HEK293T (cell line): ENCODE measurements around the gene CRHR1.

Experiments
- CTCF ChIA-PET: fragments of 350-600 bp; formaldehyde crosslinking; extraction: SDS; loops from one replicate; lab custom pipeline; 2021; ENCODE audit warnings: antibody characterized with exemption, inconsistent platforms; lab: Yijun Ruan, JAX
- POLR2A ChIA-PET: fragments of 350-600 bp; formaldehyde crosslinking; extraction: SDS; loops from one replicate; lab custom pipeline; 2020; ENCODE audit warnings: antibody characterized with exemption, inconsistent platforms; lab: Yijun Ruan, JAX
- DNase-seq: peaks from one replicate; pipeline ENCODE4 v3.0.0; 2012; ENCODE audit warnings: mixed read lengths; ENCODE audit errors: extremely low spot score
- ARNT ChIP-seq: fragments of 450-650 bp; IDR thresholded peaks from 2 replicates; pipeline ENCODE4 v1.6.1; 2017; ENCODE audit warnings: mild to moderate bottlenecking
- BHLHE40 ChIP-seq: fragments of 450-650 bp; IDR thresholded peaks from 2 replicates; pipeline ENCODE4 v1.6.1; 2016; ENCODE audit warnings: mild to moderate bottlenecking, moderate library complexity, borderline replicate concordance
- CTBP1 ChIP-seq: fragments of 450-650 bp; IDR thresholded peaks from 2 replicates; pipeline ENCODE4 v1.6.1; 2016; ENCODE audit warnings: borderline replicate concordance
- ELF4 ChIP-seq: fragments of 450-650 bp; IDR thresholded peaks from 2 replicates; pipeline ENCODE4 v1.6.1; 2017; ENCODE audit warnings: antibody characterized with exemption
- FOXA1 ChIP-seq: fragments of 450-650 bp; IDR thresholded peaks from 2 replicates; pipeline ENCODE4 v1.6.1; 2016; ENCODE audit warnings: mild to moderate bottlenecking
- FOXK2 ChIP-seq: fragments of 450-650 bp; IDR thresholded peaks from 2 replicates; pipeline ENCODE4 v1.6.1; 2016; ENCODE audit warnings: mild to moderate bottlenecking
- FOXM1 ChIP-seq: fragments of 450-650 bp; IDR thresholded peaks from 2 replicates; pipeline ENCODE4 v1.6.1; 2017; ENCODE audit warnings: mild to moderate bottlenecking, borderline replicate concordance
- HDGF ChIP-seq: fragments of 450-650 bp; IDR thresholded peaks from 2 replicates; pipeline ENCODE4 v1.6.1; 2017; ENCODE audit warnings: antibody characterized with exemption, borderline replicate concordance
- L3MBTL2 ChIP-seq: fragments of 450-650 bp; conservative IDR thresholded peaks from 2 replicates; pipeline ENCODE4 v1.6.1; 2016; ENCODE audit warnings: mild to moderate bottlenecking
- LEF1 ChIP-seq: fragments of 450-650 bp; IDR thresholded peaks from 2 replicates; pipeline ENCODE4 v1.6.1; 2017; ENCODE audit warnings: mild to moderate bottlenecking, borderline replicate concordance
- NFRKB ChIP-seq: fragments of 450-650 bp; IDR thresholded peaks from 2 replicates; pipeline ENCODE4 v1.6.1; 2016; ENCODE audit warnings: mild to moderate bottlenecking, moderate library complexity
- SP1 ChIP-seq: fragments of 450-650 bp; IDR thresholded peaks from 2 replicates; pipeline ENCODE4 v1.6.1; 2017
- SUZ12 ChIP-seq: fragments of 450-650 bp; IDR thresholded peaks from 2 replicates; pipeline ENCODE4 v1.6.1; 2016; ENCODE audit warnings: mild to moderate bottlenecking
- TARDBP ChIP-seq: fragments of 450-650 bp; IDR thresholded peaks from 2 replicates; pipeline ENCODE4 v1.6.1; 2016
- ZNF384 ChIP-seq: fragments of 450-650 bp; IDR thresholded peaks from 2 replicates; pipeline ENCODE4 v1.6.1; 2016
- TF ChIP-seq, protein P1 (sequence below): fragments of 450-650 bp; IDR thresholded peaks from 2 replicates; pipeline ENCODE4 v1.6.1; 2016

Gene CRHR1

DNA sequence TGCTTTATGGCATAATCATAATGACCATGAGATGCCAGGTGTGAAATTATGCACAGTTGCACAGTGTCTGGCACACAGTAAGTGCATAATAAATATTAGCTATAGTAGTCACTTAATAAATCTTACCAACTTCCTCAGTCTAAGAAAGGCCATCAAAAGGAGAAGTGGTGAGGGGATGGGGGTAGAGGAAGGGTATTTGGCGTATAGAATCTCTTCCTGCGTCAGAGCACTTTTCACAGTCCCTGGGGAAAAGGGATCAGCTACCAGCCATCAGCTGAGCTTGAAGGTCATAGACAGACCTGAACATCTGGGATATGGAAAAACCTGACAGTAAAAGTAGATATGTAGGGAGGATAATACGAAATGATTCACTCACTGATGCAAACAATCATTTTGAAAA, 5.8 kb downstream of the CRHR1 start:
- ChIA-PET CTCF (no interaction called here), POLR2A (no interaction called here)
- no peak for TF ChIP-seq CTBP1
- TF ChIP-seq ELF4 = no peak
- TF ChIP-seq HDGF = no peak
- TF ChIP-seq TARDBP = no peak
- no peak for TF ChIP-seq BHLHE40
- TF ChIP-seq FOXK2 = no peak
- TF ChIP-seq ZNF384 = no peak
- no peak for TF ChIP-seq SP1
- TF ChIP-seq FOXM1 = no peak
- no peak for TF ChIP-seq FOXA1
- TF ChIP-seq L3MBTL2 = no peak
- no peak for TF ChIP-seq LEF1
- TF ChIP-seq, protein P1, sequence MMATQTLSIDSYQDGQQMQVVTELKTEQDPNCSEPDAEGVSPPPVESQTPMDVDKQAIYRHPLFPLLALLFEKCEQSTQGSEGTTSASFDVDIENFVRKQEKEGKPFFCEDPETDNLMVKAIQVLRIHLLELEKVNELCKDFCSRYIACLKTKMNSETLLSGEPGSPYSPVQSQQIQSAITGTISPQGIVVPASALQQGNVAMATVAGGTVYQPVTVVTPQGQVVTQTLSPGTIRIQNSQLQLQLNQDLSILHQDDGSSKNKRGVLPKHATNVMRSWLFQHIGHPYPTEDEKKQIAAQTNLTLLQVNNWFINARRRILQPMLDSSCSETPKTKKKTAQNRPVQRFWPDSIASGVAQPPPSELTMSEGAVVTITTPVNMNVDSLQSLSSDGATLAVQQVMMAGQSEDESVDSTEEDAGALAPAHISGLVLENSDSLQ = no peak
- TF ChIP-seq NFRKB = no peak
- TF ChIP-seq ARNT = no peak
- TF ChIP-seq SUZ12 = no peak
- no peak for DNase-seq

DNA sequence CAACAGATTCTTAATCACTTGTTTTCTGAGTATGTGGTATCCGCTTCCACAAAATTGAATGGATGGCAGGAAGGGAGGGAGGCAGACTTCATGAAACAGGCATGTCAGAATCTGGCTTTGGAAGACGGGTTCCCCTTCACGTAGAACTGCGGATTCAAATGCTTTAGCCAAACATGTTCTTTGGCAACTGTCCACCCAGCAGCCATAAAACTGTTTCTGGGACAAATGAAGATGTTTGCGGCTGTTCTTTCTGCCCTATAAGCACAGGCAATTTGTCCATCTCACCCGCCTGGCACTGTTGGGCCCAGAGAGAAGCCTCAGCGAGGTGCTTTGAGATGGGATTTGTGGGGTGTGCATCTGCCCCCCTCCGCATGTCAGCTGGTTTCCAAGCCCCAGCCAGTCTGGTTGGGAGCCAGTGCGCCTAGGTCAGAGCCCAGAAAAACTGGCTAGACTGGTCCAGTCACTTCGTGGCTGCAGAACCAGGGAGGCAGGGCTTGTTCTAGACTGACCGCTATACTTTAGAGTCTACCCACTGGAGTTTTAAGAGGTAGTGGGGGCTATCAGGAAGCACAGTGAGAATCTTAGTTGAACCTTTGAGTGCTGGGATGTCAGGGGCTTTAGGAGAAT, 6.3 kb downstream of the CRHR1 start:
- ChIA-PET CTCF (no interaction called here), POLR2A (no interaction called here)
- no peak for DNase-seq
- TF ChIP-seq FOXK2 (no peak), ELF4 (no peak), FOXM1 (no peak), NFRKB (no peak), SUZ12 (no peak), L3MBTL2 (no peak), SP1 (no peak), ARNT (no peak), HDGF (no peak), LEF1 (no peak), TARDBP (no peak), FOXA1 (no peak), CTBP1 (no peak), BHLHE40 (no peak), ZNF384 (no peak)
- TF ChIP-seq, protein P1 = no peak

DNA sequence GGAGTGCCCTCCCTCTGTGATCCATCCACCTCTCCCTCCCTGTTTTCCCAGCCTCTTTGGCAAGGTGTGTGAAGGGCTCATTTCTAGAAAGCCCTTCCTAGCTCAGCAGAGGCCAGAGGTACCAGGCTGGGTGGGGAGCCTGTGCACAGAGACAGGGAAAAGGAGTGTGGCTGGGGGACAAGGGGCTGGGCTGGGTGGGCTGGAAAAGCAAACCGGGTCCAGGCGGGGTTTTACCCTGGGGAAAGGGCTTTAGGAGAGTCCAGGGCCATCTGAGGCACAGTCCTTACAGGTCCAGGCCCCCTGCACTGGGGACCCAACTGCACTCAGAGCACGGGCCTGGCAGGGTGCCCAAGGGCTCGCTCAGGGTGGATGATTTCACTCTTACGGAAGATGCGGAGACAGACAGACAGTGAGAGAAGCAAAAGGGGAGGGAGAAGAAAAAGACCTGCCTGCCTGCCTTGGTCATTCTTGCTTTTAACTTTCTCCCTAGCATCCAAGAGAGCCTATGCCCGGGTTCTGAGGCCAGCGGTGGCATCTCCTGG, 7.0 kb downstream of the CRHR1 start:
- no peak for DNase-seq
- TF ChIP-seq NFRKB = no peak
- no peak for TF ChIP-seq BHLHE40
- no peak for TF ChIP-seq SP1
- TF ChIP-seq, protein P1 = no peak
- TF ChIP-seq CTBP1 = no peak
- TF ChIP-seq FOXK2 = no peak
- TF ChIP-seq FOXM1 = no peak
- TF ChIP-seq ELF4 = no peak
- no peak for TF ChIP-seq FOXA1
- TF ChIP-seq LEF1 = no peak
- no peak for TF ChIP-seq HDGF
- no peak for TF ChIP-seq SUZ12
- no peak for TF ChIP-seq L3MBTL2
- ChIA-PET CTCF (interaction anchor here (1.6 to 3.0 kb wide), 2 partner anchors 8 to 151 kb away, joined by 3 to 10 read pairs; no protein-coding TSS in a partner anchor), POLR2A (no interaction called here)

DNA sequence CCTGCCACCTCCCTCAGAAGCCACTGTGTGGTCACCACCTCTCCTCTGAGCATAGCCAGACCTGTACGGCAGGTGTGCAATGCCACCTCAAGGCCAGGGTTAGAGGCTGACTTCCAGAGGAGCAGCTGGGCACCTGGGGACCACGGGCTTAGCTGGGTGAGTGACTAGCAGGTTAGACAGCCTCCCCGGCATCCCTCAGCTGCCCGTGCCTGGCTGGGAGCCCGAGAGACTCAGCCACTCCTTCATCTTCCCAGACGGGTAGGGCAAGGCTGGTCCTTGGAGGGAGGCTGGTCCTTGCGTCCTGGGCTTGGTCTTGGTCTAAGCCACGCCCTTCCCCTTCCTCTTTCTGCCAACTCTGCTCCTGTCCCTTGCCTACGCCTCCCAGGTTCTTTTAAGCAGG, 7.8 kb downstream of the CRHR1 start:
- POLR2A ChIA-PET = interaction anchor here (1.5 kb wide), 1 partner anchor 9 kb away, joined by 4 read pairs; no protein-coding TSS in a partner anchor
- DNase-seq = no peak
- no peak for TF ChIP-seq CTBP1
- no peak for TF ChIP-seq HDGF
- no peak for TF ChIP-seq FOXK2
- no peak for TF ChIP-seq L3MBTL2
- no peak for TF ChIP-seq FOXA1
- TF ChIP-seq, protein P1 = no peak
- TF ChIP-seq SP1 = no peak
- no peak for TF ChIP-seq ELF4
- no peak for TF ChIP-seq ARNT
- no peak for TF ChIP-seq FOXM1
- TF ChIP-seq SUZ12 = no peak
- no peak for TF ChIP-seq BHLHE40
- no peak for TF ChIP-seq LEF1
- TF ChIP-seq NFRKB = no peak
- TF ChIP-seq ZNF384 = no peak
- no peak for TF ChIP-seq TARDBP
- CTCF ChIA-PET = interaction anchor here (0.6 to 3.0 kb wide), 3 partner anchors 9 to 201 kb away, joined by 3 to 10 read pairs (median 3); no protein-coding TSS in a partner anchor

DNA sequence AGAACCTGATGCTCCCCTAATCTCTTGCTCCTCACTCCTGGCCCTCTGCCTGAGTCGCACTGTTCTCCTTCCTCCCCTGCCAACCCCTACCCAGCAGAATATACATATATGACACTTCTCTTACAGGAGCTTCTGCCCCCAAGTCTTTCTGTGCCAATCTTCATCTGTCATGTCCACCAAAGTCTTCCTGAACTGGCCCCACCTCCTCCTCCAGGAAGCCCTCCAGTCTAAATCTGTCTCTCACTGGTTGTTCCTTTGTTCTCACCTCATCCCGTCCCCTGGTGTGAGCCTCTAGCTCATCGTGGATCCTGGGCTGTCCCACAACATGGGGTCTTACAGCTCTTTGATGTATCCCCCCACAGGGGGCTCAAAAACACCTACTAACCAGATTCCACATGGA, 8.3 kb downstream of the CRHR1 start:
- ChIA-PET POLR2A (interaction anchor here (1.5 kb wide), 1 partner anchor 10 kb away, joined by 4 read pairs; no protein-coding TSS in a partner anchor), CTCF (interaction anchor here (1.6 to 3.0 kb wide), 2 partner anchors 10 to 152 kb away, joined by 3 to 10 read pairs; no protein-coding TSS in a partner anchor)
- TF ChIP-seq SUZ12 (no peak), FOXK2 (no peak), ELF4 (no peak), LEF1 (no peak), ARNT (no peak), L3MBTL2 (no peak), SP1 (no peak), BHLHE40 (no peak), TARDBP (no peak), FOXA1 (no peak)
- TF ChIP-seq, protein P1 = no peak
- DNase-seq = no peak
